OCI-LY7 (cell line): ENCODE data around the gene HLTF. TPM values are rescaled to one million over a fixed set of nuclear protein-coding genes. Genes with fewer than 3 reads are reported as not detected.

Experiments used
- BruUV-seq: library from RNA; stranded (reverse); fragments of 400-500 nt; replicated peaks from 2 replicates; lab custom pipeline; 2021; lab: Mats Ljungman, UMichigan
- CTCF ChIA-PET: fragments of 300-600 bp; sonication (Branson Sonifier 250); formaldehyde crosslinking; loops from one replicate; lab custom pipeline; 2022; ENCODE audit warnings: antibody characterized with exemption; ENCODE audit not compliant: unreplicated experiment; lab: Charles Lee
- POLR2A ChIA-PET: fragments of 300-600 bp; sonication (Branson Sonifier 250); formaldehyde crosslinking; loops from one replicate; lab custom pipeline; 2022; ENCODE audit warnings: antibody characterized with exemption; lab: Charles Lee
- DNase-seq: peaks from one replicate; pipeline ENCODE4 v3.0.0-alpha.2; 2015; ENCODE audit warnings: low spot score
- H2AFZ ChIP-seq: fragments of 200-600 bp; sonication (generic), shearing (Covaris generic); 2 replicates; pipeline ENCODE4 v1.6.1; 2014; ENCODE audit warnings: mild to moderate bottlenecking, antibody characterized with exemption, low read length, moderate library complexity
- H3K27ac ChIP-seq: fragments of 200-600 bp; sonication (generic); 2 replicates; pipeline ENCODE4 v1.5.1; 2014; ENCODE audit warnings: mixed run types, low read depth, mild to moderate bottlenecking, moderate library complexity, low read length, inconsistent platforms; ENCODE audit not compliant: poor library complexity, severe bottlenecking
- H3K36me3 ChIP-seq: fragments of 200-600 bp; sonication (generic); 2 replicates; pipeline ENCODE4 v1.6.1; 2014; ENCODE audit warnings: mild to moderate bottlenecking, antibody characterized with exemption, low read length, moderate library complexity, mixed read lengths; ENCODE audit not compliant: insufficient read depth
- H3K4me1 ChIP-seq: fragments of 200-600 bp; sonication (generic); 2 replicates; pipeline ENCODE4 v1.5.1; 2014; ENCODE audit warnings: mild to moderate bottlenecking, low read length; ENCODE audit not compliant: insufficient read depth, poor library complexity, severe bottlenecking
- H3K4me2 ChIP-seq: fragments of 200-600 bp; sonication (generic); 2 replicates; pipeline ENCODE4 v1.6.1; 2014; ENCODE audit warnings: mild to moderate bottlenecking, low read length
- H3K4me3 ChIP-seq: fragments of 200-600 bp; sonication (generic); 2 replicates; pipeline ENCODE4 v1.5.1; 2014; ENCODE audit warnings: mild to moderate bottlenecking, low read depth, low read length; ENCODE audit not compliant: poor library complexity, severe bottlenecking
- H3K79me2 ChIP-seq: fragments of 200-600 bp; sonication (generic); 2 replicates; pipeline ENCODE4 v1.6.1; 2016; ENCODE audit warnings: low read depth, mild to moderate bottlenecking, low read length, moderate library complexity, mixed read lengths; ENCODE audit not compliant: insufficient read depth
- H3K9me2 ChIP-seq: fragments of 200-600 bp; sonication (generic); 2 replicates; pipeline ENCODE4 v1.6.1; 2016; ENCODE audit warnings: mild to moderate bottlenecking, low read length, mixed read lengths; ENCODE audit not compliant: insufficient read depth
- H3K9me3 ChIP-seq: fragments of 200-600 bp; sonication (generic); 2 replicates; pipeline ENCODE4 v1.6.1; 2014; ENCODE audit warnings: mild to moderate bottlenecking, mixed run types, low read length, mixed read lengths
- H4K20me1 ChIP-seq: fragments of 200-600 bp; sonication (generic); 2 replicates; pipeline ENCODE4 v1.6.1; 2014; ENCODE audit warnings: mild to moderate bottlenecking, antibody characterized with exemption, low read length, moderate library complexity, mixed read lengths; ENCODE audit not compliant: insufficient read depth
- CTCF ChIP-seq: fragments of 200-600 bp; sonication (generic); conservative IDR thresholded peaks from 2 replicates; pipeline ENCODE4 v1.5.1; 2014; ENCODE audit warnings: mild to moderate bottlenecking, antibody characterized with exemption, low read length, moderate library complexity, mixed read lengths
- EZH2phosphoT487 ChIP-seq: fragments of 200-600 bp; sonication (generic); IDR thresholded peaks from 2 replicates; pipeline ENCODE4 v1.6.1; 2018; ENCODE audit warnings: low read depth, borderline replicate concordance, mild to moderate bottlenecking, mixed run types, antibody characterized with exemption, low read length, moderate library complexity, mixed read lengths
- intact Hi-C: fragments of 100-400 bp; cut with micrococcal nuclease; formaldehyde crosslinking; loops from one replicate; pipeline ENCODE4 v1.10.0; 2022; ENCODE audit not compliant: unreplicated experiment
- total RNA-seq, 2 experiments: library from RNA; depleted of rRNA in 1 of 2; stranded (reverse); fragments of >200 nt in 1 of 2; shearing (Covaris generic) in 1 of 2; gene quantifications; 2 replicates each; pipeline ENCODE4 v1.2.3, GENCODE V29; 2014 to 2022

Gene HLTF
- total RNA-seq, 2 experiments from 2014 or later: 106 to 107 TPM

- Histone ChIP-seq H3K4me1 (peaks cover 5% of the 10 kb centered on the region), H3K27ac (no peak overlapping the region), H3K4me3 (no peak overlapping the region), H3K4me2 (no peak overlapping the region), H4K20me1 (no peaks in the 10 kb centered on the region), H2AFZ (no peak overlapping the region), H3K9me2 (no peaks in the 10 kb centered on the region), H3K79me2 (no peaks in the 10 kb centered on the region), H3K36me3 (peaks cover 68% of the 10 kb centered on the region), H3K9me3 (no peaks in the 10 kb centered on the region)
- no peak for DNase-seq
- BruUV-seq: no TSS peak
- CTCF ChIA-PET: no interaction called here
- TF ChIP-seq CTCF: no peak
- TF ChIP-seq EZH2phosphoT487: no peak
- POLR2A ChIA-PET: interaction anchor here (0.6 to 1.3 kb wide), 6 partner anchors 18 to 276 kb away, joined by 3 to 5 read pairs (median 3); no protein-coding TSS in a partner anchor
- intact Hi-C loops: no loop called here
Observed at GRCh38 chr3:148998715-148999423, 87.5 kb downstream of the HLTF start.

DNA sequence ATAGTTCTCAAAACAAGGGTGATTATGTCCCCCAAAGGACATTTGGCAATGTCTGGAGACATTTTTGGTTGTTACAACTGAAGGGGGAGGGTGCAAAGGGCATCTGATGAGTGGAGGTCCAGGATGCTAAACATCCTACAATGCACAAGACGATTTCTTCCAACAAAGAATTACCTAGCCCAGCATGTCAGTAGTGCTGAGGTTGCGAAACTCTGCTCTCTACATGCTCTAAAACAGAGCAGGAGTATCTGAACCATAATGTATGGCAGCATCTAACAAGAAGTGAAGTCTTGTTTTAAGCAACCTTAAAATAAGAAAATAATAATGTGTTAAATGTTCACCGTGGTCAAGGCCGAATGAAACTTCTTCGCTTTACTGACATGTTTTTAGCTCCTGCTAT, 88.0 kb downstream of the HLTF start:
- BruUV-seq: no TSS peak
- no peak for DNase-seq
- Histone ChIP-seq H3K36me3 (peaks cover 69% of the 10 kb centered on the region), H3K79me2 (no peaks in the 10 kb centered on the region), H3K27ac (no peak overlapping the region), H4K20me1 (no peaks in the 10 kb centered on the region), H2AFZ (no peak overlapping the region), H3K4me2 (no peak overlapping the region), H3K9me3 (no peaks in the 10 kb centered on the region), H3K9me2 (no peaks in the 10 kb centered on the region), H3K4me3 (no peak overlapping the region), H3K4me1 (no peaks in the 10 kb centered on the region)
- ChIA-PET POLR2A (interaction anchor here (0.6 to 1.3 kb wide), 5 partner anchors 17 to 277 kb away, joined by 3 to 5 read pairs (median 3); no protein-coding TSS in a partner anchor), CTCF (no interaction called here)
- intact Hi-C loops: no loop called here
- TF ChIP-seq EZH2phosphoT487: no peak
- no peak for TF ChIP-seq CTCF

GRCh38 chr3:148997623-148998022, 88.7 kb downstream of the HLTF start:
- BruUV-seq: no TSS peak
- POLR2A ChIA-PET: interaction anchor here (1.0 to 1.3 kb wide), 3 partner anchors 16 to 42 kb away, joined by 3 to 4 read pairs (median 3); no protein-coding TSS in a partner anchor

More at GRCh38 chr3:148997623-148998022, 88.7 kb downstream of the HLTF start:
- intact Hi-C loops: no loop called here
- H3K36me3 ChIP-seq: peaks cover 69% of the 10 kb centered on the region
- peaks cover under 1% of the 10 kb centered on the region; the same call in 1 of the 2 replicates for H3K79me2 ChIP-seq
- no peak overlapping the region for H3K27ac ChIP-seq
- H3K4me1 ChIP-seq: peaks cover 3% of the 10 kb centered on the region
- no peak overlapping the region for H3K4me2 ChIP-seq
- H3K9me3 ChIP-seq: no peaks in the 10 kb centered on the region
- no peaks in the 10 kb centered on the region for H3K9me2 ChIP-seq
- no peaks in the 10 kb centered on the region for H4K20me1 ChIP-seq
- no peak for DNase-seq
- no peak overlapping the region for H3K4me3 ChIP-seq
- H2AFZ ChIP-seq: no peak overlapping the region
- TF ChIP-seq EZH2phosphoT487 (no peak), CTCF (no peak)
- CTCF ChIA-PET: no interaction called here
